HEK293 (cell line): Measurements from ENCODE around the gene RTF2.

Experiments used
- CTCF ChIA-PET: fragments of 350-600 bp; formaldehyde crosslinking; extraction: SDS; loops from one replicate; lab custom pipeline; 2021; ENCODE audit warnings: antibody characterized with exemption; lab: Yijun Ruan, JAX
- POLR2A ChIA-PET: fragments of 300-600 bp; formaldehyde crosslinking; extraction: SDS; loops from one replicate; lab custom pipeline; 2020; ENCODE audit warnings: antibody characterized with exemption, inconsistent platforms; lab: Yijun Ruan, JAX
- H3K27ac ChIP-seq: fragments of 200-500 bp; sonication (Bioruptor generic); 2 replicates; pipeline ENCODE4 v1.5.1; 2014; ENCODE audit warnings: low read depth, low read length, control low read depth, inconsistent platforms; ENCODE audit errors: extremely low read depth
- H3K36me3 ChIP-seq, 2 experiments: fragments of 200-500 bp in 1 of 2; sonication (Bioruptor generic) in 1 of 2; 1 replicate in 1 of 2; 2 replicates in 1 of 2; pipeline ENCODE4 v1.5.1; 2014 to 2017; ENCODE audit warnings: inconsistent platforms in 2 of 2, low read length in 2 of 2; ENCODE audit not compliant: control insufficient read depth in 2 of 2, insufficient read depth in 1 of 2
- H3K4me1 ChIP-seq: fragments of 200-500 bp; sonication (Bioruptor generic); 2 replicates; pipeline ENCODE4 v1.5.1; 2014; ENCODE audit warnings: mild to moderate bottlenecking, low read length, inconsistent platforms; ENCODE audit not compliant: control insufficient read depth, insufficient read depth
- H3K4me3 ChIP-seq: 2 replicates; pipeline ENCODE4 v1.5.1; 2011; ENCODE audit warnings: low read depth, mild to moderate bottlenecking, control low read depth, low read length, moderate library complexity
- H3K9me3 ChIP-seq: fragments of 200-500 bp; sonication (Bioruptor generic); 2 replicates; pipeline ENCODE4 v1.5.1; 2014; ENCODE audit warnings: low read depth, low read length, inconsistent platforms; ENCODE audit not compliant: control insufficient read depth, insufficient read depth
- PATZ1 ChIP-seq: fragments of 450-650 bp; formaldehyde crosslinking; IDR thresholded peaks from 2 replicates; pipeline ENCODE4 v1.5.1; 2016; ENCODE audit warnings: missing biosample characterization, missing genetic modification characterization
- PRDM6 ChIP-seq: fragments of 450-650 bp; formaldehyde crosslinking; IDR thresholded peaks from 2 replicates; pipeline ENCODE4 v1.5.1; 2017; ENCODE audit warnings: missing biosample characterization, missing genetic modification characterization
- SP2 ChIP-seq: fragments of 450-650 bp; formaldehyde crosslinking; IDR thresholded peaks from 2 replicates; pipeline ENCODE4 v1.5.1; 2016; ENCODE audit warnings: missing biosample characterization, missing genetic modification characterization
- ZBTB21 ChIP-seq: fragments of 450-650 bp; formaldehyde crosslinking; IDR thresholded peaks from 2 replicates; pipeline ENCODE4 v1.5.1; 2017; ENCODE audit warnings: missing biosample characterization, missing genetic modification characterization
- ZIC2 ChIP-seq: fragments of 450-650 bp; formaldehyde crosslinking; IDR thresholded peaks from 2 replicates; pipeline ENCODE4 v1.5.1; 2016; ENCODE audit warnings: missing biosample characterization, missing genetic modification characterization
- ZNF133 ChIP-seq: fragments of 450-650 bp; formaldehyde crosslinking; IDR thresholded peaks from 2 replicates; pipeline ENCODE4 v1.5.1; 2016; ENCODE audit warnings: missing biosample characterization, missing genetic modification characterization
- ZNF184 ChIP-seq: fragments of 450-650 bp; IDR thresholded peaks from 2 replicates; pipeline ENCODE4 v1.5.1; 2018; ENCODE audit warnings: missing biosample characterization, mild to moderate bottlenecking, missing genetic modification characterization
- ZNF23 ChIP-seq: fragments of 450-650 bp; formaldehyde crosslinking; IDR thresholded peaks from 2 replicates; pipeline ENCODE4 v1.5.1; 2016; ENCODE audit warnings: missing biosample characterization, missing genetic modification characterization, borderline replicate concordance
- ZNF26 ChIP-seq: fragments of 450-650 bp; formaldehyde crosslinking; IDR thresholded peaks from 2 replicates; pipeline ENCODE4 v1.5.1; 2016; ENCODE audit warnings: missing biosample characterization, missing genetic modification characterization
- ZNF280D ChIP-seq: fragments of 450-650 bp; formaldehyde crosslinking; IDR thresholded peaks from 2 replicates; pipeline ENCODE4 v1.5.1; 2016; ENCODE audit warnings: missing biosample characterization, missing genetic modification characterization
- ZNF544 ChIP-seq: fragments of 450-650 bp; formaldehyde crosslinking; IDR thresholded peaks from 2 replicates; pipeline ENCODE4 v1.5.0; 2017; ENCODE audit warnings: missing biosample characterization, missing genetic modification characterization
- ZNF548 ChIP-seq: fragments of 450-650 bp; formaldehyde crosslinking; IDR thresholded peaks from 2 replicates; pipeline ENCODE4 v1.5.1; 2016; ENCODE audit warnings: missing biosample characterization, missing genetic modification characterization
- ZNF549 ChIP-seq: fragments of 450-650 bp; IDR thresholded peaks from 2 replicates; pipeline ENCODE4 v1.5.1; 2018; ENCODE audit warnings: missing biosample characterization, missing genetic modification characterization, mild to moderate bottlenecking, inconsistent platforms, moderate library complexity
- ZNF560 ChIP-seq: fragments of 450-650 bp; formaldehyde crosslinking; IDR thresholded peaks from 2 replicates; pipeline ENCODE4 v1.5.1; 2017; ENCODE audit warnings: missing biosample characterization, missing genetic modification characterization, borderline replicate concordance
- ZSCAN30 ChIP-seq: fragments of 450-650 bp; IDR thresholded peaks from 2 replicates; pipeline ENCODE4 v1.5.1; 2018; ENCODE audit warnings: missing biosample characterization, mild to moderate bottlenecking, missing genetic modification characterization, moderate library complexity
- TF ChIP-seq, protein P1 (sequence below): fragments of 450-650 bp; formaldehyde crosslinking; IDR thresholded peaks from 2 replicates; pipeline ENCODE4 v1.5.1; 2017; ENCODE audit warnings: missing biosample characterization, missing genetic modification characterization
- TF ChIP-seq, protein P2 (sequence below): fragments of 450-650 bp; formaldehyde crosslinking; IDR thresholded peaks from 2 replicates; pipeline ENCODE4 v1.5.1; 2017; ENCODE audit warnings: missing biosample characterization, missing genetic modification characterization
- TF ChIP-seq, protein P3 (sequence below): fragments of 450-650 bp; formaldehyde crosslinking; IDR thresholded peaks from 2 replicates; pipeline ENCODE4 v1.5.1; 2016; ENCODE audit warnings: missing biosample characterization, missing genetic modification characterization

Gene RTF2

DNA sequence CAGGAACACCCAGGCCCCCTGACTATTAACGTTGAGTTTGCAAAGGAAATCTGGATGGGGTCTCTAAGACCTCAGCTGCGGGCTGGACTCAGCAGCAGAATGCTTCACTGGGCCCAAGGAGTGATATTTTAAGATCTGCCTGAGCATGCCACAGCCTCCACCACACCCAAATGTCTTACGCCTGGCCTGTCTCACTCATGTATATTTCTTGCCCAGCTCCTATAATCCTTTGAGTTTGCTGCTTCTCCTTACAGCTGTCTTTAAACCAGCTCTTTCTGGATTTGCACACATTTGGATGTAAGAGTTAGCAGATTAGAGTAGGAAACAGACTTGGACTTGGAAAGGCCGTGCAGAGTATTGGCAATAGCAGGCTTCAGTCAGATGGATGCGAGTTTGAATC, 40.0 kb upstream of the RTF2 start:
- Histone ChIP-seq H3K9me3 (no peaks in the 10 kb centered on the region), H3K27ac (no peak overlapping the region), H3K4me1 (no peaks in the 10 kb centered on the region), H3K4me3 (no peak overlapping the region), H3K36me3 (no peaks in the 10 kb centered on the region)
- ChIA-PET POLR2A (no interaction called here), CTCF (interaction anchor here (0.6 to 0.7 kb wide), 2 partner anchors 11 to 720 kb away, joined by 3 to 6 read pairs; no protein-coding TSS in a partner anchor)
- TF ChIP-seq ZNF549 (no peak), ZNF548 (tag by site-specific recombination) (no peak), ZNF133 (tag by site-specific recombination) (no peak), ZBTB21 (tag by site-specific recombination) (no peak), ZSCAN30 (tag by site-specific recombination) (no peak), PATZ1 (tag by site-specific recombination) (no peak)

- H3K4me1 ChIP-seq: no peaks in the 10 kb centered on the region
- TF ChIP-seq SP2 (tag by site-specific recombination): no peak
- TF ChIP-seq, protein P1, sequence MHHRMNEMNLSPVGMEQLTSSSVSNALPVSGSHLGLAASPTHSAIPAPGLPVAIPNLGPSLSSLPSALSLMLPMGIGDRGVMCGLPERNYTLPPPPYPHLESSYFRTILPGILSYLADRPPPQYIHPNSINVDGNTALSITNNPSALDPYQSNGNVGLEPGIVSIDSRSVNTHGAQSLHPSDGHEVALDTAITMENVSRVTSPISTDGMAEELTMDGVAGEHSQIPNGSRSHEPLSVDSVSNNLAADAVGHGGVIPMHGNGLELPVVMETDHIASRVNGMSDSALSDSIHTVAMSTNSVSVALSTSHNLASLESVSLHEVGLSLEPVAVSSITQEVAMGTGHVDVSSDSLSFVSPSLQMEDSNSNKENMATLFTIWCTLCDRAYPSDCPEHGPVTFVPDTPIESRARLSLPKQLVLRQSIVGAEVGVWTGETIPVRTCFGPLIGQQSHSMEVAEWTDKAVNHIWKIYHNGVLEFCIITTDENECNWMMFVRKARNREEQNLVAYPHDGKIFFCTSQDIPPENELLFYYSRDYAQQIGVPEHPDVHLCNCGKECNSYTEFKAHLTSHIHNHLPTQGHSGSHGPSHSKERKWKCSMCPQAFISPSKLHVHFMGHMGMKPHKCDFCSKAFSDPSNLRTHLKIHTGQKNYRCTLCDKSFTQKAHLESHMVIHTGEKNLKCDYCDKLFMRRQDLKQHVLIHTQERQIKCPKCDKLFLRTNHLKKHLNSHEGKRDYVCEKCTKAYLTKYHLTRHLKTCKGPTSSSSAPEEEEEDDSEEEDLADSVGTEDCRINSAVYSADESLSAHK (tag by site-specific recombination): no peak
- TF ChIP-seq ZNF23 (tag by site-specific recombination): no peak
- TF ChIP-seq ZNF184 (tag by site-specific recombination): no peak
- no peak for TF ChIP-seq ZNF280D (tag by site-specific recombination)
- no peak for TF ChIP-seq ZNF560 (tag by site-specific recombination)
- TF ChIP-seq ZNF544 (tag by site-specific recombination): no peak
- TF ChIP-seq PRDM6 (tag by site-specific recombination): no peak
- no peak for TF ChIP-seq ZNF26 (tag by site-specific recombination)
- TF ChIP-seq, protein P2, sequence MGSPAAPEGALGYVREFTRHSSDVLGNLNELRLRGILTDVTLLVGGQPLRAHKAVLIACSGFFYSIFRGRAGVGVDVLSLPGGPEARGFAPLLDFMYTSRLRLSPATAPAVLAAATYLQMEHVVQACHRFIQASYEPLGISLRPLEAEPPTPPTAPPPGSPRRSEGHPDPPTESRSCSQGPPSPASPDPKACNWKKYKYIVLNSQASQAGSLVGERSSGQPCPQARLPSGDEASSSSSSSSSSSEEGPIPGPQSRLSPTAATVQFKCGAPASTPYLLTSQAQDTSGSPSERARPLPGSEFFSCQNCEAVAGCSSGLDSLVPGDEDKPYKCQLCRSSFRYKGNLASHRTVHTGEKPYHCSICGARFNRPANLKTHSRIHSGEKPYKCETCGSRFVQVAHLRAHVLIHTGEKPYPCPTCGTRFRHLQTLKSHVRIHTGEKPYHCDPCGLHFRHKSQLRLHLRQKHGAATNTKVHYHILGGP: no peak
- no peak for TF ChIP-seq ZIC2 (tag by site-specific recombination)
- TF ChIP-seq PATZ1 (tag by site-specific recombination): no peak
- TF ChIP-seq, protein P3, sequence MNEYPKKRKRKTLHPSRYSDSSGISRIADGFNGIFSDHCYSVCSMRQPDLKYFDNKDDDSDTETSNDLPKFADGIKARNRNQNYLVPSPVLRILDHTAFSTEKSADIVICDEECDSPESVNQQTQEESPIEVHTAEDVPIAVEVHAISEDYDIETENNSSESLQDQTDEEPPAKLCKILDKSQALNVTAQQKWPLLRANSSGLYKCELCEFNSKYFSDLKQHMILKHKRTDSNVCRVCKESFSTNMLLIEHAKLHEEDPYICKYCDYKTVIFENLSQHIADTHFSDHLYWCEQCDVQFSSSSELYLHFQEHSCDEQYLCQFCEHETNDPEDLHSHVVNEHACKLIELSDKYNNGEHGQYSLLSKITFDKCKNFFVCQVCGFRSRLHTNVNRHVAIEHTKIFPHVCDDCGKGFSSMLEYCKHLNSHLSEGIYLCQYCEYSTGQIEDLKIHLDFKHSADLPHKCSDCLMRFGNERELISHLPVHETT (tag by site-specific recombination): no peak
These were observed 39.5 kb upstream of the RTF2 start for GRCh38 chr20:56428881-56429280.

More at GRCh38 chr20:56428881-56429280, 39.5 kb upstream of the RTF2 start:
- Histone ChIP-seq H3K36me3 (no peaks in the 10 kb centered on the region), H3K4me3 (no peak overlapping the region), H3K27ac (no peak overlapping the region), H3K9me3 (no peaks in the 10 kb centered on the region)
- CTCF ChIA-PET: no interaction called here
- POLR2A ChIA-PET: no interaction called here
